ENCODE results near the gene TBC1D22A.

- TF ChIP-seq CTCF (IDR thresholded peaks at IDR 0.05) (no peak), POLR2A (IDR thresholded peaks at IDR 0.05) (no peak)
Observed at GRCh38 chr22:47160141-47160541, 397.7 kb downstream of the TBC1D22A start.
